H9 (cell line): ENCODE measurements around the gene LHFPL6. TPM values are rescaled to one million over a fixed set of nuclear protein-coding genes. Genes with fewer than 3 reads are reported as not detected.

Source experiments
- DNase-seq: peaks from one replicate; pipeline ENCODE4 v3.0.0-alpha.2; 2017
- H2AFZ ChIP-seq: one replicate; pipeline ENCODE4 v1.6.1; 2013; ENCODE audit warnings: mild to moderate bottlenecking, low read length, control low read depth, moderate library complexity
- H2AK5ac ChIP-seq: 2 replicates; pipeline ENCODE4 v1.6.1; 2013; ENCODE audit warnings: low read length, control low read depth, mixed read lengths; ENCODE audit not compliant: insufficient read length
- H2BK120ac ChIP-seq: one replicate; pipeline ENCODE4 v1.6.1; 2013; ENCODE audit warnings: low read depth, mild to moderate bottlenecking, low read length, control low read depth, inconsistent platforms; ENCODE audit not compliant: poor library complexity, severe bottlenecking
- H2BK12ac ChIP-seq: 2 replicates; pipeline ENCODE4 v1.6.1; 2013; ENCODE audit warnings: low read length, control low read depth, mixed read lengths, low read depth; ENCODE audit not compliant: insufficient read length
- H2BK15ac ChIP-seq: 2 replicates; pipeline ENCODE4 v1.6.1; 2013; ENCODE audit warnings: low read depth, low read length, control low read depth
- H2BK20ac ChIP-seq: one replicate; pipeline ENCODE4 v1.6.1; 2013; ENCODE audit warnings: low read depth, mild to moderate bottlenecking, low read length, control low read depth, inconsistent platforms; ENCODE audit not compliant: poor library complexity, severe bottlenecking
- H2BK5ac ChIP-seq: 2 replicates; pipeline ENCODE4 v1.6.1; 2013; ENCODE audit warnings: low read length, control low read depth, mixed read lengths; ENCODE audit not compliant: insufficient read length
- H3K14ac ChIP-seq: 2 replicates; pipeline ENCODE4 v1.6.1; 2013; ENCODE audit warnings: low read length, control low read depth; ENCODE audit not compliant: insufficient read depth
- H3K18ac ChIP-seq: 2 replicates; pipeline ENCODE4 v1.6.1; 2013; ENCODE audit warnings: low read depth, mild to moderate bottlenecking, mixed read lengths, low read length, control low read depth; ENCODE audit not compliant: insufficient read length
- H3K23ac ChIP-seq: 2 replicates; pipeline ENCODE4 v1.6.1; 2013; ENCODE audit warnings: low read length, control low read depth, mixed read lengths, low read depth; ENCODE audit not compliant: insufficient read length
- H3K23me2 ChIP-seq: 2 replicates; pipeline ENCODE4 v1.6.1; 2013; ENCODE audit warnings: low read depth, mild to moderate bottlenecking, mixed read lengths, low read length, control low read depth; ENCODE audit not compliant: insufficient read length, poor library complexity, severe bottlenecking
- H3K27ac ChIP-seq: 2 replicates; pipeline ENCODE4 v1.5.1; 2013; ENCODE audit warnings: low read length, control low read depth, mixed read lengths, low read depth; ENCODE audit not compliant: insufficient read length
- H3K27me3 ChIP-seq: 2 replicates; pipeline ENCODE4 v1.6.1; 2013; ENCODE audit warnings: low read length, control low read depth, inconsistent platforms; ENCODE audit not compliant: insufficient read depth
- H3K4ac ChIP-seq: 2 replicates; pipeline ENCODE4 v1.6.1; 2013; ENCODE audit warnings: low read depth, mild to moderate bottlenecking, control low read depth, inconsistent platforms, low read length, moderate library complexity
- H3K4me1 ChIP-seq: 2 replicates; pipeline ENCODE4 v1.6.1; 2013; ENCODE audit warnings: low read length, control low read depth, inconsistent platforms; ENCODE audit not compliant: insufficient read depth
- H3K4me2 ChIP-seq: 2 replicates; pipeline ENCODE4 v1.6.1; 2013; ENCODE audit warnings: low read length, control low read depth, mixed read lengths; ENCODE audit not compliant: insufficient read length, insufficient read depth
- H3K56ac ChIP-seq: 2 replicates; pipeline ENCODE4 v1.6.1; 2013; ENCODE audit warnings: low read depth, mild to moderate bottlenecking, mixed read lengths, low read length, control low read depth; ENCODE audit not compliant: insufficient read length
- H3K79me1 ChIP-seq: 2 replicates; pipeline ENCODE4 v1.6.1; 2013; ENCODE audit warnings: low read depth, mild to moderate bottlenecking, moderate library complexity, low read length, control low read depth, inconsistent platforms; ENCODE audit not compliant: insufficient read depth, poor library complexity, severe bottlenecking
- H3K79me2 ChIP-seq: 2 replicates; pipeline ENCODE4 v1.6.1; 2013; ENCODE audit warnings: low read length, control low read depth, inconsistent platforms; ENCODE audit not compliant: insufficient read depth
- H3K9ac ChIP-seq: 2 replicates; pipeline ENCODE4 v1.6.1; 2013; ENCODE audit warnings: low read length, control low read depth, mixed read lengths; ENCODE audit not compliant: insufficient read length; ENCODE audit errors: extremely low read depth
- H3K9me3 ChIP-seq: one replicate; pipeline ENCODE4 v1.6.1; 2013; ENCODE audit warnings: low read depth, low read length, inconsistent platforms; ENCODE audit not compliant: control insufficient read depth
- H3T11ph ChIP-seq: one replicate; pipeline ENCODE4 v1.6.1; 2013; ENCODE audit warnings: mild to moderate bottlenecking, low read length, control low read depth, inconsistent platforms
- H4K20me1 ChIP-seq: one replicate; pipeline ENCODE4 v1.6.1; 2013; ENCODE audit not compliant: control insufficient read depth, insufficient read length, insufficient read depth
- H4K5ac ChIP-seq: 2 replicates; pipeline ENCODE4 v1.6.1; 2013; ENCODE audit warnings: low read depth, mild to moderate bottlenecking, mixed read lengths, low read length, control low read depth; ENCODE audit not compliant: insufficient read length
- H4K8ac ChIP-seq: replicated peaks from 2 replicates; pipeline ENCODE4 v1.6.1; 2013; ENCODE audit warnings: low read length, control low read depth, mixed read lengths, low read depth; ENCODE audit not compliant: insufficient read length
- H4K91ac ChIP-seq: 2 replicates; pipeline ENCODE4 v1.6.1; 2013; ENCODE audit warnings: low read depth, mild to moderate bottlenecking, moderate library complexity, mixed read lengths, low read length, control low read depth; ENCODE audit not compliant: insufficient read length
- H3K27ac Mint-ChIP-seq, 3 experiments: 2 replicates in 2 of 3; 3 replicates in 1 of 3; pipeline ENCODE4 v1.8.0; 2020 to 2021; ENCODE audit warnings: mixed read lengths in 3 of 3, mild to moderate bottlenecking in 1 of 3, moderate library complexity in 1 of 3
- H3K27me3 Mint-ChIP-seq: 2 replicates; pipeline ENCODE4 v1.8.0; 2021; ENCODE audit warnings: low read depth, mild to moderate bottlenecking, moderate library complexity, mixed read lengths
- H3K36me3 Mint-ChIP-seq, 3 experiments: 2 replicates in 2 of 3; 3 replicates in 1 of 3; pipeline ENCODE4 v1.8.0; 2020 to 2021; ENCODE audit warnings: low read depth in 3 of 3, mixed read lengths in 3 of 3; ENCODE audit not compliant: insufficient read depth in 1 of 3
- H3K4me1 Mint-ChIP-seq, 2 experiments: 2 replicates each; pipeline ENCODE4 v1.8.0; 2020; ENCODE audit warnings: mixed read lengths in 2 of 2
- H3K4me3 Mint-ChIP-seq, 2 experiments: 2 replicates in 1 of 2; 3 replicates in 1 of 2; pipeline ENCODE4 v1.8.0; 2020 to 2021; ENCODE audit warnings: mild to moderate bottlenecking in 2 of 2, mixed read lengths in 2 of 2, moderate library complexity in 1 of 2
- H3K9me3 Mint-ChIP-seq, 2 experiments: 2 replicates in 1 of 2; 3 replicates in 1 of 2; pipeline ENCODE4 v1.8.0; 2020; ENCODE audit warnings: mild to moderate bottlenecking in 2 of 2, mixed read lengths in 2 of 2, moderate library complexity in 1 of 2
- WGBS: extraction: QIAGEN DNeasy Blood & Tissue Kit; methylation state at CpG from one replicate; pipeline ENCODE4 v1.1.7; 2013; ENCODE audit warnings: missing lambda C conversion rate, low lambda C conversion rate, mixed read lengths; ENCODE audit not compliant: insufficient read length; ENCODE audit errors: extremely low coverage; 5-methylcytosine and 5-hydroxymethylcytosine counted together
- total RNA-seq: library from RNA; stranded (reverse); gene quantifications from 2 replicates; pipeline ENCODE4 v1.2.1, GENCODE V29; 2021
- TF ChIP-seq, protein P1 (sequence below): fragments of 200-600 bp; sonication (generic); conservative IDR thresholded peaks from 3 replicates; pipeline ENCODE4 v1.8.0; 2021; ENCODE audit warnings: antibody characterized with exemption, mild to moderate bottlenecking

Gene LHFPL6
- total RNA-seq, 1 experiment from 2014 or later, result 3.5 TPM

DNA sequence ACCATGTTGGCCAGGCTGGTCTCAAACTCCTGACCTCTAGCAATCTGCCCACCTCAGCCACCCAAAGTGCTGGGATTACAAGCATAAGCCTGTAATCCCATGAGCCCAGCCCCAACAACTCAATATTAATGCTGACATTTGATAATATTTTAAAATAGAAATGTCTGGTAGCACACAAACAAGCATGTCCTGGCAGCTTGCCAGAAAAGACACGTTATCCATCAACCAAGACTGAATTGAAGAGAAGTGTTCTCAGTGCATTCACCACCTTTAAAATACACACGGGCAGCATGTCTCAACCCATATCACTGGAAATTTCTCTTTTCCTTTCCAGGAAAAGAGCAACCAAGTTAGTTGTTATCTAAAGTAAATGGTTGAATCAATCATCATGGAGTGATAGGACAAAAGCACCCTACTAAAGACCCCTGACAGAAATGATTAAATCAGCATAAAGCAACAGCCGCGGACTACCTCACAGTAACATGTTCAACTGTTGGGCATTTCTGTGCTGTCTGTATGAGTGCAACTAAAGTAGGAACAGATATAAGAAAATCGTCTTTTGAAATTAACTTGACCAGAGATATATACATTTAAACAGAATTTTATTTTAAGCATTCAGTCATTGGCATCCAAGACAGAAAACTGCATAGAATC lies 25.0 kb downstream of the LHFPL6 start:
- H3K4me1 ChIP-seq, result peaks cover 2% of the 10 kb centered on the region
- H3K27me3 ChIP-seq, result no peaks in the 10 kb centered on the region
- TF ChIP-seq, protein P1, sequence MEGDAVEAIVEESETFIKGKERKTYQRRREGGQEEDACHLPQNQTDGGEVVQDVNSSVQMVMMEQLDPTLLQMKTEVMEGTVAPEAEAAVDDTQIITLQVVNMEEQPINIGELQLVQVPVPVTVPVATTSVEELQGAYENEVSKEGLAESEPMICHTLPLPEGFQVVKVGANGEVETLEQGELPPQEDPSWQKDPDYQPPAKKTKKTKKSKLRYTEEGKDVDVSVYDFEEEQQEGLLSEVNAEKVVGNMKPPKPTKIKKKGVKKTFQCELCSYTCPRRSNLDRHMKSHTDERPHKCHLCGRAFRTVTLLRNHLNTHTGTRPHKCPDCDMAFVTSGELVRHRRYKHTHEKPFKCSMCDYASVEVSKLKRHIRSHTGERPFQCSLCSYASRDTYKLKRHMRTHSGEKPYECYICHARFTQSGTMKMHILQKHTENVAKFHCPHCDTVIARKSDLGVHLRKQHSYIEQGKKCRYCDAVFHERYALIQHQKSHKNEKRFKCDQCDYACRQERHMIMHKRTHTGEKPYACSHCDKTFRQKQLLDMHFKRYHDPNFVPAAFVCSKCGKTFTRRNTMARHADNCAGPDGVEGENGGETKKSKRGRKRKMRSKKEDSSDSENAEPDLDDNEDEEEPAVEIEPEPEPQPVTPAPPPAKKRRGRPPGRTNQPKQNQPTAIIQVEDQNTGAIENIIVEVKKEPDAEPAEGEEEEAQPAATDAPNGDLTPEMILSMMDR, result no peak
- no peak overlapping the region for H3K23ac ChIP-seq
- H4K91ac ChIP-seq, result no peak overlapping the region
- no peak overlapping the region for H3K9ac ChIP-seq
- H3K18ac ChIP-seq, result no peak overlapping the region
- WGBS, result no CpG with 5 or more reads among the region's 5 CpGs
- H3K27ac ChIP-seq, result no peak overlapping the region
- H3K23me2 ChIP-seq, result no peaks in the 10 kb centered on the region
- H3K14ac ChIP-seq, result no peak overlapping the region
- no peak overlapping the region for H2BK12ac ChIP-seq
- no peak overlapping the region for H2AFZ ChIP-seq
- Mint-ChIP-seq H3K4me1 (peaks cover 30 to 35% of the 10 kb centered on the region in 2 experiments), H3K27me3 (no peaks in the 10 kb centered on the region), H3K4me3 (no peak overlapping the region), H3K9me3 (no peaks in the 10 kb centered on the region), H3K27ac (no peak overlapping the region), H3K36me3 (no peaks in the 10 kb centered on the region)
- no peak overlapping the region for H2BK120ac ChIP-seq
- no peak overlapping the region for H3K4ac ChIP-seq
- H4K8ac ChIP-seq, result no peak overlapping the region
- no peaks in the 10 kb centered on the region for H3K79me2 ChIP-seq
- no peaks in the 10 kb centered on the region for H3K79me1 ChIP-seq
- no peak overlapping the region for H4K5ac ChIP-seq
- no peak overlapping the region for H3T11ph ChIP-seq
- no peak for DNase-seq
- H2AK5ac ChIP-seq, result no peak overlapping the region
- no peaks in the 10 kb centered on the region for H3K9me3 ChIP-seq
- H2BK5ac ChIP-seq, result no peak overlapping the region
- no peak overlapping the region for H2BK15ac ChIP-seq
- H3K56ac ChIP-seq, result no peak overlapping the region
- H3K4me2 ChIP-seq, result no peak overlapping the region
- H2BK20ac ChIP-seq, result no peak overlapping the region
- H4K20me1 ChIP-seq, result no peaks in the 10 kb centered on the region
